Hypothalamus (tissue), 51 donors: Measurements from ENCODE around the gene TTLL5.
A peak's percentile ranks its signal among the peaks of the same experiment; 100 is the strongest.
"Not testable (repeated sequence)": the region's sequence is repeated elsewhere in the genome, so short reads cannot be mapped to it uniquely, and the experiment has no call there.

Experiments
- DNase-seq, 51 donors: peaks; one replicate each; lab custom pipeline; 2025; lab: John Stamatoyannopoulos, UW

The TTLL5 gene

DNA sequence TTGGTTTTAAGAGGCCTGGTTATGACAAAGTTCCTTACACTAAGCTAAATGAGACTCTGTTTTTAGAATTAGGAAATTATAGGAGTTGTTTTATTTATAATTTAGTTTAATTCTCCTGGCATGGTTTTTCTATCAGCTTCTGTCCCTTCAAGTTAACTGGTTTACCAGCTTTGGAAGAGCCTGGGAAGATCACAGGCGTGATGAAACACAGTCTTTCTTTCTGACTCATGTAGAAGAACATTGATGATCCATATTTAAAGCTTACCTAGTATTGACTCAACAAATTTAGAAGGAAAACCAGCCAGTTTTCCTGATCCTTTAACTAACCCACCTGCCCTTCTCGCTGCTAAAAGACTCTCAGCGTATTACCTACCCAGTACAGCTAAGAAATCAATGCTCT lies 165.6 kb downstream of the TTLL5 start:
- DNase-seq = no peak

- DNase-seq = no peak
Measured at GRCh38 chr14:75827331-75827730, 166.3 kb downstream of the TTLL5 start.

DNA sequence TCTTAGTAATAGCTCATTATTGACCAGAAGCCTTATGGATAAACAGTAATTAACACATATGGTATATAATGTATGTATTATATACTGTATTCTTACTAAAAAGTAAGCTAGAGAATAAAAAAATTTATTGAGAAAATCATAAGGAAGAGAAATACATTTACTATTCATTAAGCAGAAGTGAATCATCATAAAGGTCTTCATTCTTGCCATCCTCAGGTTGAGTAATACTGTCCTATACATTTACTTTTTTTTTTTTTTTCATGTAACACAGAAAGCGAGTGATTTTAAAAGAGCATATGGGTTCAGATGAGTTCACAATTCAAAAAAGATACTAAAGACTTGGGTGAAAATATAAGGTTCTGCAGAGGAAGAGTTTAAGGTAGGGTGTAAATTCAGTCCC lies 168.3 kb downstream of the TTLL5 start:
- no peak for DNase-seq

DNA sequence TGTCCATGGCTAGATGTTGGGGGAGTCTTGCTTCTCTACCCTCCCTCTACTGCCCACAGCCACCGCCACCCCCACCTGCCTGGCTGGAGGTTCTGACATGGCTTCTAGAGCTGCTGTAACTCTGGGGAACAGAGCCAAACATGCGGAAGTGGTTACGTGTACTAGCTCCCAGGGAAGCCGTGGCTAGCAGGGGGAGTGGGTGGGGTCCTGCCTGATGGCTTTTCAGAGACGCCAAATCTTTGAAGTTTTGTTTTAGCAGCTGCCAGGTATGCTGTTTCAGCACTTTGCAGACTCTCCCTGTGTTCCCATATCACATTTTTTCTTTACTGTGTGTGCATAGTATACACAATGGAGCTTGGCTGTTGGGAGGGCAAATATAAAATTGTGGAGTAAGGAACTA lies 170.4 kb downstream of the TTLL5 start:
- DNase-seq = peak in 1 of 51 donors; percentile 3

- DNase-seq = peak in 1 of 51 donors; percentile 5
Measured at GRCh38 chr14:75831952-75832351, 170.9 kb downstream of the TTLL5 start.

DNA sequence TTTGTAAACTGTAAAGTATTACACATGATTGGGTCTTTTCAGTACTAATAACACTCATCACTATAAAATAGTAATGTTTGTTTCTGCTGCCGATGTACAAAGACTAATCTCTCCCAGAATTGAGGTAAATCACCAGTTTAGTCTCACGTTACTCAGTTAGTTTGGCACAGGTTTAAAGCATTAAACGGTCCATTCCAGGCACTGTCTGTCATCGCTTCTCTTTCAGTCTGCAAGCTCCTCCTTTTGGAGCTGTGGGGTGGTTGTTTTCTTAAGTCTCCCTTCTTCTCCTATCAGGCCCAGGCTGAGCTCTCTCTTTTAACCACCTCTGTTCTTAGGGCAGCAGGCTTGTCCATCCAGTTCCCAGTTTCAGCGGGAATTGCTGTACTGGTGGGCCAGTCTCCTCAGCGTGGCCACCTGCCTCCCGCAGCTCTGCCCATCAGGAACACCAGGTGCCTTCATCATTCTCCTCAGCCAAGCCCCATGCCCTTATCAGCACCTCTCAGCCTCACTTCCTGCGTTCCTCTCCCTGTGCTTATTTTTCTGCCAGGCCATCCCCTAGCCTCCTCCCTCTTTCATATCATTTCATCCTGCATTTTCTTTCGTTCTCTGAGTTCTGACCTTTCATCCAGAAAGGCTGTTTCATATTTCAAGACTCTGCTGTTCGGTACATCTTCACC lies 171.7 kb downstream of the TTLL5 start:
- DNase-seq = no peak

- DNase-seq = no peak
Measured at GRCh38 chr14:75833326-75834020, 172.4 kb downstream of the TTLL5 start.

DNA sequence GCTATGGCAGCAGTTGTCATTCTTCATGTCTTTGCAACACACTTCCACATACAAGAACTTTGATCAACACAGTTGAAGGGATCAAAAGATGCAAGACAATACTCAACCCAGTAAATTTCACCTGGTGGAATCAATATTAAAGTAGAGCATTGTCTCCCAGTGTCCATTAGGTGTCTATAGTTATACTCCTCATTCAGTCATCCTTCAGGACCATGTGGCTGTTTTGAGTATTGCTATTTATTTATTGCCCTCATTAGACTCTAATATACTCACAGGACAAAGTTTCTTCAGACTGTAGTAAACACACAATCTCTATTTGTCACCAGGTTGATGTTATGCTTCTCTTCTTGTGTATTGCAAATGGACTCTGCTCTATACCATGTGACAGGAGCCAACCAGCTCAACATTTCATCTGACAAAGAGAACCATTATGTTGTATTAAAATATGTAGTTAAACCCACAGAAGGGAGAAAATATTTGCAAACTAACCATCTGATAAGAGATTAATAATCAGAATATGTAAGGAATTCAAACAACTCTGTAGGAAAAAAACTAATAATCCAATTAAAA lies 174.2 kb downstream of the TTLL5 start:
- no peak for DNase-seq

GRCh38 chr14:75835737-75836136 lies 174.7 kb downstream of the TTLL5 start:
- DNase-seq = no peak

DNA sequence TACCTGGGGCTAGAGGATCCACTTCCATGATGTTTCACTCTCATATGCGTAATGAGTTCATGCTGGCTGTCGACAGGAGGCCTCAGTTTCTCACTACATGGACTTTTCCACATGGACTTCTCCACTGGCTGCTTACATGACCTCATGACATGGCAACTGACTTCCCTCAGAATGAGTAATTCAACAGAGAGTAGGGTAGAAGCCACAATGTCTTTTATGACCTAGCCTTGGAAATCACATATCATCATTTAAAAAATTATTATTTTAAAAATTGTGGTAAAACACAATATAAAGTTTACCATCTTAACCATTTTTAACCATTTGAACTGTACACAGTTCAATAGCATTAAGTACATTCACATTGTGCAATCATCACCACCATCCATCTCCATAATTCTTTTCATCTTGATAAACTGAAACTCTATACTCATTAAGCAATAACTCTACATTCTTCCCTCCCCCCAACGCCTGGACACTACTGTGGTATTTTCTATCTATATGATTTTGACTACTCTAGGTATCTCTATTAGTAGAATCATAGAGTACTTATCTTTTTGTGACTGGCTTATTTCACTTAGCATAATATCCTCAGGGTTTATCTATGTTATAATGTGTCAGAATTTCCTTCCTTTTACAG lies 176.2 kb downstream of the TTLL5 start:
- no peak for DNase-seq

DNA sequence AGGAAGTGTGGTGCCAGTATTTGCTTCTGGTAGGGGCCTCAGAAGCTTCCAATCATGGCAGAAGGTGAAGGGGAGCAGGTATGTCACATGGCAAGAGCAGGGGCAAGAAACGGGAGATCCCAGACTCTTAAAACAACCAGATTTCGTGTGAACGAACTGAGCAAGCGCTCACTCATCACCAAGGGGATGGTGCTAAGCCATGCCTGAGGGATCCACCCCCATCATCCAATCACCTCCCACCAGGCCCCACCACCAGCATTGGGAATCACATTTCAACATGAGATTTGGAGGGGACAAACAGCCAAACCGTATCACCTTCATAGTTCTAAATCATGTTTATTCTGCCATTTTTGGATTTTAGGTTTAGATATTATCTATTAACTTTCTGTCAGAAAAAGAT lies 179.9 kb downstream of the TTLL5 start:
- DNase-seq = no peak

GRCh38 chr14:75842551-75842950 lies 181.5 kb downstream of the TTLL5 start:
- DNase-seq = no peak

DNA sequence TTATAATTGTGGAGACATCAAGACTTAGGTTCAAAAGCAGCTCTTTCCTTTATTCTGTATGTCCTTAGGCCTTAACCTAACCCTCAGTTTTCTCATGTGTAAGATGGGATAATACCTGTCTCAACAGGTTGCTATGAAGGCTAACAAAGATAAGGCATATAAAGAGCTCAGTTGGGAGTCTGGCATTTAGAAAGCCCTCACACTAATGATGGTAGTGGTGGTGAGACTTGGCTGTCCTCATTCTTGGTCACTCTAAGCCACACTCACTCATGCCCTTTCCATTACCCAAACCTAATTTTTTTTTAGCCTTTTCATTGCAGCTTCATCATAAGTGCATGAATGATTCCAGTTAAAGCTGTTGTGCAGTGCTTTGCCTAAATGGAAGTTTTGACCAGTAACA lies 183.4 kb downstream of the TTLL5 start:
- DNase-seq = no peak

GRCh38 chr14:75845136-75845804 lies 184.2 kb downstream of the TTLL5 start:
- DNase-seq = no peak

DNA sequence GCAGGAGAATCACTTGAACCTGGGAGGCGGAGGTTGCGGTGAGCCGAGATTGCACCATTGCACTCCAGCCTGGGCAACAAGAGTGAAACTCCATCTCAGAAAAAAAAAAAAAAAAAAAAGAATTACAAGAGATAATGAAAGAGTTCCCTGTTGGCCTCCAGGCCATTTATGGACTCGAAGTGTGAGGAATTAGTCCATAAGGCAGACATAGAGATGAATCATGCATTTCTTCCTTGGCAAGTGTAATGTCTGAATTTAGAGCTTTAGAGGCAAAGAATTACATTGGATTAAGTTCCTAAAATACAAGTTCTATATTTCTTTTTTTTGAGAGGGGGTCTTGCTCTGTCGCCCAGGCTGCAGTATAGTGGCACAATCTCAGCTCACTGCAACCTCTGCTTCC lies 185.6 kb downstream of the TTLL5 start:
- DNase-seq = not testable (repeated sequence)

DNA sequence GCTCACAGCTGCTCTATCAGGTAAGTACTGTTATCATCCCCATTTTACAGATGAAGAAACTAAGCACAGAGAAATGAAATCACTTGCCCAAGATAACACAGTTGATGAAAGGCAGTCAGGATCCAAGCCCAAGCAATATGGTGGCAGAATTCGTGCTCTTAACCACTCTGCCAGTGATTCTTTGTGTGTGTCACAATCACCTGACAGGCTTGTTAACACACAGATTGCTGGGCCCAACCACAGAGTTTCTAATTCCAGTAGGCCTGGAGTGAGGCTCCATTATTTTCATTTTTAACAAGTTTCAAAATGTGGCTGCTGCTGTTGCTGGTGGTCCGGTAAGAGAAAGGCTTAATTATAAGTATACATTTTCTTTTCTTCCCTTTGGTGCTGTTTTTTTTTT lies 186.5 kb downstream of the TTLL5 start:
- DNase-seq = no peak

DNA sequence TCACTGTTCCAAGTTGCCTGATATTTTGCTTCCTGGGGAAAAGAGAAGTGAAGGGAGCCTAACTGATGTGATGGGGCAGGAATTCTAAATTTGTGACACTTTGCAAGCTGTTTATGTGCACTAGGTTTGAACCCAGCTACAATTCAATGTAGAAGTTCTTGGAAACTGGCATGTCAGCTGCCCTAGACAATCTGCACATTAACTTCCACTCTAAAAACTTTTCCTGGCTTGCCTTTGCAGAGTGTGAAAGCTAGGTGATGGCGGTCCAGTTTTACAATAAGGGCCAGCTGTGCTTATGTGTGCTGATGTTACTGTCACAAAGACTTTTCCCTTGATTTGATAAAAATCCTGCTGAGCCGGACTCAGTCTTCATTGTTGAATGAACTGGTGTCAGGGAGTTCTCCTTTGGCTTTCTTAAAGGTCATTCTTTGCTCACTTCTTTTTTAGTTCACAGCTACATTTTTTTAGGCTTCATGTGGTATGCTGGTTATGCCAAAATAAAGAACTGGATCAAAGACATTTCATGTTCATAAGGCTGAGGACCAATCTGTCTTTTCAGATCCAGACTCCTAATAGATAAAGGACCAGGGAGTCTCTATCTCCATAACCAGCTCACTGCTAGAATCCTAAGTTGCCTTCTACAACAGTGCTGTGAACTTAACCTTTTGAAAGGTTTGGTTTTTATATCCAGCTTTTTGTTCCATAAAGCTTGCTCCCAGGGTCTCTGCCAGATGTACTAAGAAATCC lies 187.3 kb downstream of the TTLL5 start:
- no peak for DNase-seq

DNA sequence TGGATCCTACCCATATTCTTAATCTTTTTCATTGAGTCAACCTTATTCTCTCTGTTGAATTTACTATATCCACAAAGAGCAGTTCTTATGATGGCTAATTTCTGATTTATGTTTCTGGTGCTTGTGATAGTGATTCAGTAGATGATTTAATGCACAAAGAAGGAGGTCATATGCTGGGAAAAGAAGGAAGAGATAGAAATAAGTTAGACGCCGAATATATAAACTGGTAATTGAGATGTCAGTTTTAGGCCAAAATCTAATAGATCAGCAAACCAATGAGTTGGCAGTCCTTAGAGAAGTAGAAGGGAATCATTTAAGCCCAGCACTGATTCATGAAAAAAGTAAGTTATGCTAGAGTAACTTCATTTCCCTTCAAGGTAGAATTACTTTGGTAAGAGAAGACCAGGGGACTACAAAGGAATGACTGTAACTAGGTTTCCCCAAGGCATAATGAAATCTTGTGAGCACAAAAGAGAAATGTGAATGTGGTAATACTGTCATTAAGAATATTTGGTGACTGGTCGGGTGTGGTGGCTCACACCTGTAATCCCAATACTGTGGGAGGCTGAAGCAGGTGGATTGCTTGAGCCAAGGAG lies 188.4 kb downstream of the TTLL5 start:
- DNase-seq = no peak

- peak in 6 of 51 donors; percentile 0 to 14 (median 2) for DNase-seq
Measured at GRCh38 chr14:75851574-75851866, 190.5 kb downstream of the TTLL5 start.

GRCh38 chr14:75854111-75854799 lies 193.2 kb downstream of the TTLL5 start:
- no peak for DNase-seq
